Measurements from ENCODE around the gene TMEM109.
A peak's percentile ranks its signal among the peaks of the same experiment; 100 is the strongest.
"Not testable (repeated sequence)": the region's sequence is repeated elsewhere in the genome, so short reads cannot be mapped to it uniquely, and the experiment has no call there.

The TMEM109 gene

GRCh38 chr11:60878245-60879101 lies 35.5 kb upstream of the TMEM109 start:
- no peak for DNase-seq (ENCODE audit: low read depth)

DNA sequence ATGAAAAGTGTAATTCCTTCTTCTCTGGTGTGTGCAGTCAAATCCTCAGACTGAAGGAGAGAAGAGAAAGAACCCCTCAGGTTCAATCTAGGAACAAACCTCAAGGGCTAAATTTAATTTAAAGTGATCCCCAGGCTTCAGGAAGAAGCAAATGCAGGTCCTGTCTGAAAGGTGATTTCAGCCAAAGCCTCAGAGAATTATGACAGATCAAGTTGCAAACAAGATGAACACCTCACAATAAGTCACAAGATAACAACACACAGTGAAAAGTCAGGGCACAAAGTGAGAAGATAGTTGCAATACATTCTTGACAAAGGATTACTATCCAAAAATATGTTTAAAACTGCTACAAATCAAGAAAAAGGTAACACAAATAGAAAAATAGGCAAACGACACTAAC lies 34.9 kb upstream of the TMEM109 start:
- DNase-seq (ENCODE audit: low read depth): no peak

GRCh38 chr11:60879971-60880588 lies 33.9 kb upstream of the TMEM109 start:
- DNase-seq (ENCODE audit: low read depth): no peak

- no peak for DNase-seq (ENCODE audit: low read depth)
These were observed 33.2 kb upstream of the TMEM109 start for GRCh38 chr11:60880643-60881282.

DNA sequence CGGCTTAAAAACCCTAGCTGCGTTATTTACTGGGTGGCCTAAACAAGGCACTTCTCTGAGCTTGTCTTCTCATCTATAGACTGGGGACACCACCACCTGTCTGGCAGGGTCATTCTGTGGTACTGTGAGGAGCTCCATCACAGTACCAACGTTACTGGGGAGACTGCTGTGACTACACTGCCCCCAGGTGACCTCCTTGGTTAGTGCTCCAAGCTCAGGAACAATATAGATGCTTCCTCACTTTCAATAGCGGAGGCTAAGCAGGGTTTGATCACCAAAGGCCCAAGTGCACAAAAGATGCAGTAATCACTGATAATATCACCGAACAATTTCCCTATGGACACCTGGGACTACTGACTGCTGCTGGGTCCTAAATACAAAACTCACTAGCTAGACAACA lies 26.4 kb upstream of the TMEM109 start:
- peak; percentile 24 for DNase-seq (ENCODE audit: low read depth)

- no peak for DNase-seq (ENCODE audit: low read depth)
These were observed 24.1 kb upstream of the TMEM109 start for GRCh38 chr11:60889869-60890311.

DNA sequence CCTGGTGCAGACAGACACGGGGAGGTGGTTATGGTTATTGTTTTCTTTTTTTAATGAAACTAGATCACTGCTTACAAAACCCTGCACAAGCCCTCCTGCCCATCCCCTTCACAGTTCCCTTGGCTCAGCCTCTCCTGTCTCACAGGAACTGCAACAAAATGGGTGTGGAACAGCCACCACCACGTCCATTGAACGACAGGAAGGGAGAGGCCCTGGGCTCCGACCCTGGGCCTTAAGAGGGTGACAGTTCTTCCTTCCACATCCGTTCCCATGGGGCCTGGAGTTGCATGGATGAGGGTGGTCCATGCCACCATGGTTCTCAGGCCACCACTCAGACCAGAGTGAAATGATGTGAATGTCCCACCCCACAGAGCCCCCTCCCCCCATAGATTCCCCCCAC lies 23.3 kb upstream of the TMEM109 start:
- DNase-seq (ENCODE audit: low read depth): no peak

DNA sequence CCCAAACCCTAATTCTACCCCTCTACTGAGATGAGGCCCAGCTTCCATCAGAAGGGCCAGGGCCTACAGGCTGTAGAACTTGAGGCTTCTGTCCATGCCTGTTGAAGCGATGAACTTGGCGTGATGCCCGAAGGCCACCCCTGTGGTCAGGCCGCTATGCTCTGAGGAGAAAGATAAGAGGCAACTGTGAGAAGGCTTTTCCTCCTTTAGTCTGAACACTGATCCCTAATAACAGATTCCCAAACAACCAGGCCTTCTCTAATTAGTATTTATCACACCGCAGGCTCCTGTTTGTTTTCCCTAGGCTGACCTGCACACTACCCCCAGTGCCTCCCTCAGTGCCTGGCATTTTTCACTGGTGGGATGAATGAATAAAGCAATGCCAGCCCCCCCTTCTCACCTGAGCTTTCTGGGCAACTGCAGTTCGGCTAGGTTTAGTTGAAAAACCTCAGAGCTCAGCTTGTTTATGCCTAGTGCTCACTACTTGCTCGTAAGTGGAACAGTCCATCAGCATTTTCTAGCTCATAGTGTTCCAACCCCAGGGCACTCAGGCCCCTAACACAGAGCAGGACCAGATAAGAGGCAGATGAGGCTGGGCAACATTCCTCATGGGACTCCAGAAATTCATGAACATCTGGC lies 22.7 kb upstream of the TMEM109 start:
- DNase-seq (ENCODE audit: low read depth): no peak

GRCh38 chr11:60895687-60896086 lies 18.3 kb upstream of the TMEM109 start:
- DNase-seq (ENCODE audit: low read depth): no peak

DNA sequence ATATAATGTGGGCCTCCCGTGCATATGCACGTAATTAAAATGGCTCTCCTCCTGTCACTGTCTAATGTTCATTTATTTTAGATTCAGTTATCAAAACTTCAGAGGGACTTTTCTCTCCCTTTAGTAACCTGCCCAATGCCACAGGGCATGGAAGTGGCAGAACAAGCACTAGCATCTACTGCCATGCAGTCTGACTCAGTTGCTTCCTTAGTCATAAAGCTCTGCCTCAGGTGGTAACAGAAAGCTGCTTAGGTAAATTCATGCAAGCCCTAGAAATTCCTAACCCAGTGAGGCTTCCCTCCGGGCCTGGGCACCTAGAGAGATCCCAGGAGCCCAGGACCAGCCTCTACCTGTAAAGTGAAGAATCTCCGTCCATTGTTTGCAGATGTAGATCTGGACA lies 16.5 kb upstream of the TMEM109 start:
- DNase-seq (ENCODE audit: low read depth): no peak

GRCh38 chr11:60899046-60899936 lies 14.7 kb upstream of the TMEM109 start:
- peak; percentile 60 for DNase-seq (ENCODE audit: low read depth)

DNA sequence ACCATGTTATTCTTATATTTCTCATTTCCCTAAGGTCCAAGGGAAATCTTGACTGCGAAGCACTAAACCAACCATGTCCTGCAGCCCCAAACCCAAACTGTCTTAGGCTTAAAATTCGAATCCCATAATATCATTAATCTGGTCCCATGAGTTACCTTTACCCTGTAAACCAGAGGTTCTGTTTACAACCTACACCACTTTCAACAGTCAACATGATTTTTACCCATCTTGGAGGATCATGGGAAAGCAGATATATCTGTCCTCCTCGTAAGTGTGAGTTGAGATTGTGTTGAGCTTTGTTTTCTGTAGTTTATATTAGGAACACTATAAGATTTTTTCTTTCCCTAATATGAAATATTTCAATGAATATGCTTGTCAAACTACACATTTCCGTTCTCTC lies 14.0 kb upstream of the TMEM109 start:
- no peak for DNase-seq (ENCODE audit: low read depth)

DNA sequence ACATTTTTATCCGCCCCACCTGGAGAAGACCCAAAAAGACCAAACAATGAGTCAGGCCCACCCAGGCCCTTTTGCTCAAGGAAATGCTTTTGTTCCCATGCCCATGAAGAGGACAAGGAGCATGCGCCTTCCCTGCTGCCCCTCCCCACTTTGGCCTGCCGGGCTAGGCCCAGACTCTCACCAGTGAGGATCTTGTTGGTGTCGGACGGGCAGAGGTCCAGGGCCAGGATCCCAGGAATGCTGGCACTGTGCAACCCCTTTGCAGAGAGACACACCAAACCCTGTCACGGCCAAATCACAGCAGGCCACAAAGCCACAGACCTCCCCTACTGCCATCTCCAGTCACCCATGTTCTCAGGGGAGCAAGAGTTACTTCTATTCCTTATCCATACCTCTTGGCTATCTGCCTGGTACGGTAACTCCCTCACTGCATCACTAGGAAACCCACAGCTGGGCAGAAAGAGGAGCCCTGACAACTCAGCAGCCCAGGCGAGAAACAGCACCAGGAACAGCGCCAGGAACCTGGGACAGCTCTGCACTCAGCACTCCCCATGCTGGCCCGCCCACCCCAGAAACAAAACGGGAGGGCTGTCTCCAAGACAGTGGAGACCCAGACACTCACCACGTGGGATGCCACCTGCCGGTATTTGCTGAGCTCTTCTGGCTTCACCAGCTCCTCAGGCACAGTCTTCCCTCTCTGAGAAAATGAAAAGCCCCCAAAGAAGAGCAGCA lies 13.1 kb upstream of the TMEM109 start:
- DNase-seq (ENCODE audit: low read depth): no peak

DNA sequence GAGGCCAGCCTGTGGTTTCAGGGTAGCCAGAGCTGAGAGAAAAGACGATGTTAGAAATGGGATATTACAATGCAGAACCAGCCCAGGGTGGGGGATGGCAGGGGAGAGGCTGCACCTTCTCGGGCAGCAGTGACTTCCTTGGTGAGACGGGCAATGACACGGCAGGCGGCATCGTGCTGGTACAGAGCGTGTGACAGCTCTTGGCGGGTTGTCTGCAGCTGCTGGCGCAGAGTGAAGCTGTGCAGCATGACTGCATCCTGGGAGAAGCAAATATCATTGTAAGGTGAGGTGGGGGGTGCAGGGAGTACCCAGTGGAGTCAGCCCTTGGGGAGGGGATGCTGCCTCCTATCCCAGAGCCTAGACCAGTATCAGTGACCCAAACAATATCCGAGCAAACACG lies 11.3 kb upstream of the TMEM109 start:
- DNase-seq (ENCODE audit: low read depth): no peak

GRCh38 chr11:60905047-60905446 lies 8.9 kb upstream of the TMEM109 start:
- DNase-seq (ENCODE audit: low read depth): no peak

GRCh38 chr11:60905551-60906113 lies 8.3 kb upstream of the TMEM109 start:
- DNase-seq (ENCODE audit: low read depth): no peak

- DNase-seq (ENCODE audit: low read depth): peak; percentile 90
These were observed 7.6 kb upstream of the TMEM109 start, which contains the start of gene PRPF19 for GRCh38 chr11:60906132-60906972. PRPF19 (minus strand) TSS chr11:60906585; CDS start chr11:60906382, 203 bp downstream.

- no peak for DNase-seq (ENCODE audit: low read depth)
These were observed 5.2 kb upstream of the TMEM109 start for GRCh38 chr11:60908803-60909202.

- not testable (repeated sequence) for DNase-seq (ENCODE audit: low read depth)
These were observed 4.2 kb upstream of the TMEM109 start for GRCh38 chr11:60909680-60910280.
